ENCODE data around the gene XRCC3.

Gene XRCC3

GRCh38 chr14:103727313-103727980, 12.2 kb upstream of the XRCC3 start:
- Histone ChIP-seq H3K79me2 (ENCODE audit: insufficient read depth, low read length) (peaks cover 24% of the 10 kb centered on the region), H3F3A (ENCODE audit: insufficient read depth) (no peaks in the 10 kb centered on the region), H3K27ac (ENCODE audit: low read depth, low read length) (no peak overlapping the region), H3K27me3 (ENCODE audit: low read length) (no peaks in the 10 kb centered on the region), H3K36me3 (ENCODE audit: low read length) (no peaks in the 10 kb centered on the region), H3K9me2 (replicated peaks; ENCODE audit: insufficient read depth, low read length) (no peaks in the 10 kb centered on the region), H4K20me1 (ENCODE audit: low read depth, low read length) (no peaks in the 10 kb centered on the region), H2AFZ (ENCODE audit: low read depth, low read length, severe bottlenecking) (no peak overlapping the region), H3K4me3 (ENCODE audit: insufficient read depth, low read length, poor library complexity, severe bottlenecking) (no peak overlapping the region), H3K9ac (ENCODE audit: low read length) (no peak overlapping the region), H3K9me3 (ENCODE audit: insufficient read depth, low read length) (no peaks in the 10 kb centered on the region), H3K4me2 (ENCODE audit: low read depth, low read length, poor library complexity, severe bottlenecking) (no peak overlapping the region)
- TF ChIP-seq CTCF (IDR thresholded peaks at IDR 0.05; ENCODE audit: insufficient read depth, low read length, poor library complexity, severe bottlenecking) (no peak), EZH2phosphoT487 (conservative IDR thresholded peaks at IDR 0.05; ENCODE audit: low read length) (no peak)

GRCh38 chr14:103726474-103726873, 11.2 kb upstream of the XRCC3 start:
- H3K79me2 ChIP-seq (ENCODE audit: insufficient read depth, low read length): peaks cover 33% of the 10 kb centered on the region
- H3K4me3 ChIP-seq (ENCODE audit: insufficient read depth, low read length, poor library complexity, severe bottlenecking): no peak overlapping the region
- H3K4me2 ChIP-seq (ENCODE audit: low read depth, low read length, poor library complexity, severe bottlenecking): no peak overlapping the region
- H3K9me2 ChIP-seq (replicated peaks; ENCODE audit: insufficient read depth, low read length): no peaks in the 10 kb centered on the region
- H3K9ac ChIP-seq (ENCODE audit: low read length): no peak overlapping the region
- no peaks in the 10 kb centered on the region for H3K27me3 ChIP-seq (ENCODE audit: low read length)
- TF ChIP-seq EZH2phosphoT487 (conservative IDR thresholded peaks at IDR 0.05; ENCODE audit: low read length) (no peak), CTCF (IDR thresholded peaks at IDR 0.05; ENCODE audit: insufficient read depth, low read length, poor library complexity, severe bottlenecking) (no peak)
- H3K36me3 ChIP-seq (ENCODE audit: low read length): no peaks in the 10 kb centered on the region
- H3F3A ChIP-seq (ENCODE audit: insufficient read depth): no peaks in the 10 kb centered on the region
- H4K20me1 ChIP-seq (ENCODE audit: low read depth, low read length): no peaks in the 10 kb centered on the region
- H3K9me3 ChIP-seq (ENCODE audit: insufficient read depth, low read length): no peaks in the 10 kb centered on the region
- no peak overlapping the region for H3K27ac ChIP-seq (ENCODE audit: low read depth, low read length)
- no peak overlapping the region for H2AFZ ChIP-seq (ENCODE audit: low read depth, low read length, severe bottlenecking)

GRCh38 chr14:103725739-103726395, 10.6 kb upstream of the XRCC3 start:
- Histone ChIP-seq H3K36me3 (ENCODE audit: low read length) (no peaks in the 10 kb centered on the region), H3K27ac (ENCODE audit: low read depth, low read length) (no peak overlapping the region), H3K9me3 (ENCODE audit: insufficient read depth, low read length) (no peaks in the 10 kb centered on the region), H3K27me3 (ENCODE audit: low read length) (no peaks in the 10 kb centered on the region), H3K4me2 (ENCODE audit: low read depth, low read length, poor library complexity, severe bottlenecking) (no peak overlapping the region), H4K20me1 (ENCODE audit: low read depth, low read length) (no peaks in the 10 kb centered on the region), H2AFZ (ENCODE audit: low read depth, low read length, severe bottlenecking) (no peak overlapping the region), H3K9ac (ENCODE audit: low read length) (no peak overlapping the region), H3F3A (ENCODE audit: insufficient read depth) (no peaks in the 10 kb centered on the region), H3K9me2 (replicated peaks; ENCODE audit: insufficient read depth, low read length) (no peaks in the 10 kb centered on the region), H3K79me2 (ENCODE audit: insufficient read depth, low read length) (peaks cover 39% of the 10 kb centered on the region), H3K4me3 (ENCODE audit: insufficient read depth, low read length, poor library complexity, severe bottlenecking) (no peak overlapping the region)
- TF ChIP-seq EZH2phosphoT487 (conservative IDR thresholded peaks at IDR 0.05; ENCODE audit: low read length): no peak
- TF ChIP-seq CTCF (IDR thresholded peaks at IDR 0.05; ENCODE audit: insufficient read depth, low read length, poor library complexity, severe bottlenecking): no peak

Data from SU-DHL-6 (cell line).